Osteoblast (primary cell): ENCODE results near the gene ABHD12. TPM values are rescaled to one million over a fixed set of nuclear protein-coding genes. Genes with fewer than 3 reads are reported as not detected.
A peak's percentile ranks its signal among the peaks of the same experiment; 100 is the strongest.

ENCODE experiments used
- DNase-seq: peaks from one replicate; pipeline ENCODE4 v3.0.0; 2011; ENCODE audit warnings: low spot score, mixed read lengths; ENCODE audit not compliant: insufficient read length; ENCODE audit errors: missing footprints
- H2AFZ ChIP-seq: 2 replicates; pipeline ENCODE4 v1.6.0; 2011; ENCODE audit warnings: mild to moderate bottlenecking, low read length
- H3K27ac ChIP-seq: 2 replicates; pipeline ENCODE4 v1.5.1; 2011; ENCODE audit warnings: mild to moderate bottlenecking, low read depth, low read length, moderate library complexity
- H3K27me3 ChIP-seq: 2 replicates; pipeline ENCODE4 v1.6.0; 2012; ENCODE audit warnings: mild to moderate bottlenecking, control low read depth, inconsistent platforms, low read length, moderate library complexity; ENCODE audit not compliant: insufficient read depth
- H3K36me3 ChIP-seq: 2 replicates; pipeline ENCODE4 v1.5.1; 2011; ENCODE audit warnings: mild to moderate bottlenecking, low read length, control low read depth, moderate library complexity; ENCODE audit not compliant: insufficient read depth
- H3K4me1 ChIP-seq: 2 replicates; pipeline ENCODE4 v1.5.1; 2011; ENCODE audit warnings: mild to moderate bottlenecking, low read length, control low read depth, moderate library complexity; ENCODE audit not compliant: insufficient read depth
- H3K4me2 ChIP-seq: 2 replicates; pipeline ENCODE4 v1.6.0; 2011; ENCODE audit warnings: mild to moderate bottlenecking, low read length; ENCODE audit not compliant: insufficient read depth
- H3K4me3 ChIP-seq: fragments of 200-600 bp; sonication (generic); 3 replicates; pipeline ENCODE4 v1.5.1; 2012; ENCODE audit warnings: mild to moderate bottlenecking, low read length, inconsistent platforms; ENCODE audit not compliant: insufficient read depth
- H3K79me2 ChIP-seq: 2 replicates; pipeline ENCODE4 v1.6.0; 2012; ENCODE audit warnings: mild to moderate bottlenecking, low read length, control low read depth, inconsistent platforms; ENCODE audit not compliant: insufficient read depth
- H3K9me3 ChIP-seq: 2 replicates; pipeline ENCODE4 v1.5.1; 2011; ENCODE audit warnings: low read depth, low read length, control low read depth
- H4K20me1 ChIP-seq: 2 replicates; pipeline ENCODE4 v1.6.0; 2012; ENCODE audit warnings: mild to moderate bottlenecking, low read length, control low read depth; ENCODE audit not compliant: insufficient read depth
- total RNA-seq: library from RNA; depleted of rRNA; stranded (reverse); fragments of >200 nt; gene quantifications from 2 replicates; pipeline ENCODE4 v1.2.3, GENCODE V29; 2012
- TF ChIP-seq, protein P1 (sequence below): IDR thresholded peaks from 2 replicates; pipeline ENCODE4 v1.5.1; 2011; ENCODE audit warnings: mild to moderate bottlenecking, low read depth, low read length, moderate library complexity; ENCODE audit errors: extremely low read depth

ABHD12 gene
- total RNA-seq, 1 donor, result 29.7 TPM

- Histone ChIP-seq H3K36me3 (peaks cover 28% of the 10 kb centered on the region), H3K79me2 (peaks cover 61% of the 10 kb centered on the region)
Observed at GRCh38 chr20:25259788-25260254, 130.8 kb downstream of the ABHD12 start.

GRCh38 chr20:25259358-25259757 is 131.3 kb downstream of the ABHD12 start:
- H3K79me2 ChIP-seq, result peaks cover 65% of the 10 kb centered on the region
- no peak overlapping the region for H3K27ac ChIP-seq
- no peak overlapping the region for H2AFZ ChIP-seq
- H4K20me1 ChIP-seq, result peaks cover 47% of the 10 kb centered on the region
- H3K27me3 ChIP-seq, result no peaks in the 10 kb centered on the region
- TF ChIP-seq, protein P1, sequence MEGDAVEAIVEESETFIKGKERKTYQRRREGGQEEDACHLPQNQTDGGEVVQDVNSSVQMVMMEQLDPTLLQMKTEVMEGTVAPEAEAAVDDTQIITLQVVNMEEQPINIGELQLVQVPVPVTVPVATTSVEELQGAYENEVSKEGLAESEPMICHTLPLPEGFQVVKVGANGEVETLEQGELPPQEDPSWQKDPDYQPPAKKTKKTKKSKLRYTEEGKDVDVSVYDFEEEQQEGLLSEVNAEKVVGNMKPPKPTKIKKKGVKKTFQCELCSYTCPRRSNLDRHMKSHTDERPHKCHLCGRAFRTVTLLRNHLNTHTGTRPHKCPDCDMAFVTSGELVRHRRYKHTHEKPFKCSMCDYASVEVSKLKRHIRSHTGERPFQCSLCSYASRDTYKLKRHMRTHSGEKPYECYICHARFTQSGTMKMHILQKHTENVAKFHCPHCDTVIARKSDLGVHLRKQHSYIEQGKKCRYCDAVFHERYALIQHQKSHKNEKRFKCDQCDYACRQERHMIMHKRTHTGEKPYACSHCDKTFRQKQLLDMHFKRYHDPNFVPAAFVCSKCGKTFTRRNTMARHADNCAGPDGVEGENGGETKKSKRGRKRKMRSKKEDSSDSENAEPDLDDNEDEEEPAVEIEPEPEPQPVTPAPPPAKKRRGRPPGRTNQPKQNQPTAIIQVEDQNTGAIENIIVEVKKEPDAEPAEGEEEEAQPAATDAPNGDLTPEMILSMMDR, result no peak
- no peak overlapping the region for H3K4me2 ChIP-seq
- H3K36me3 ChIP-seq, result peaks cover 31% of the 10 kb centered on the region
- H3K4me3 ChIP-seq, result no peak overlapping the region
- no peak for DNase-seq
- H3K9me3 ChIP-seq, result no peaks in the 10 kb centered on the region
- H3K4me1 ChIP-seq, result peaks cover 18% of the 10 kb centered on the region

More at GRCh38 chr20:25259788-25260254, 130.8 kb downstream of the ABHD12 start:
- Histone ChIP-seq H3K9me3 (no peaks in the 10 kb centered on the region), H3K4me2 (no peak overlapping the region), H3K4me1 (peaks cover 15% of the 10 kb centered on the region), H3K27ac (no peak overlapping the region), H3K27me3 (no peaks in the 10 kb centered on the region), H4K20me1 (peaks cover 42% of the 10 kb centered on the region), H3K4me3 (no peak overlapping the region), H2AFZ (no peak overlapping the region)
- peak; percentile 68 for DNase-seq
- TF ChIP-seq, protein P1, result no peak

DNA sequence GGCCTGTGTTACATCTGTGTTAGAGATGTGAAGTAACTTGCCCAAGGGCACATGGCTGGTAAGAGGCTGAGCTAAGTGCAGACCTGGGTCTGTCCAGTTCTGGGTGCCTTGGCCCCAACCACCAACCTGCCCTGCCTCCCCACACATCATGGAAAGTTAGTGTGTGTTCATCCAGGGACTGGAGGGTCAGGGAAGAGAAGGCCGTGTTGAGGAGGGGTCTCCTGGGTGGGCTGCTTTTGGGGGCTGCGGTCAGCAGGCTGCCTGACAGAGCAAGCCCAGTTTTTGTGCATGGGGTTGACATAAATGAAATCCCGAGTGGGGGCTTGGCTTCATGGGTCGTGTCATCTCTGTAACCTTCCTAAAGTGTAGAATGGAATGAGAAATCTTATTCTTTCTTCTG is 131.8 kb downstream of the ABHD12 start:
- peak; percentile 41 for DNase-seq
- Histone ChIP-seq H3K27me3 (no peaks in the 10 kb centered on the region), H3K79me2 (peaks cover 68% of the 10 kb centered on the region), H3K4me3 (no peak overlapping the region), H2AFZ (no peak overlapping the region), H3K27ac (no peak overlapping the region), H3K36me3 (peaks cover 31% of the 10 kb centered on the region), H3K4me2 (no peak overlapping the region), H4K20me1 (peaks cover 48% of the 10 kb centered on the region), H3K9me3 (no peaks in the 10 kb centered on the region), H3K4me1 (peaks cover 18% of the 10 kb centered on the region)
- TF ChIP-seq, protein P1, result no peak

- Histone ChIP-seq H3K27me3 (no peaks in the 10 kb centered on the region), H3K27ac (no peak overlapping the region), H3K4me2 (no peak overlapping the region), H2AFZ (no peak overlapping the region), H3K36me3 (peaks cover 31% of the 10 kb centered on the region), H3K79me2 (peaks cover 72% of the 10 kb centered on the region), H3K4me1 (peaks cover 21% of the 10 kb centered on the region), H4K20me1 (peaks cover 48% of the 10 kb centered on the region), H3K4me3 (no peak overlapping the region), H3K9me3 (no peaks in the 10 kb centered on the region)
- TF ChIP-seq, protein P1, result no peak
- no peak for DNase-seq
Observed at GRCh38 chr20:25258476-25258805, 132.2 kb downstream of the ABHD12 start.
